ENCODE measurements around the gene MCTP1. TPM values are rescaled to one million over a fixed set of nuclear protein-coding genes. Genes with fewer than 3 reads are reported as not detected.

Gene MCTP1
- total RNA-seq, 1 donor from 2014 or later, result 9.1 TPM

DNA sequence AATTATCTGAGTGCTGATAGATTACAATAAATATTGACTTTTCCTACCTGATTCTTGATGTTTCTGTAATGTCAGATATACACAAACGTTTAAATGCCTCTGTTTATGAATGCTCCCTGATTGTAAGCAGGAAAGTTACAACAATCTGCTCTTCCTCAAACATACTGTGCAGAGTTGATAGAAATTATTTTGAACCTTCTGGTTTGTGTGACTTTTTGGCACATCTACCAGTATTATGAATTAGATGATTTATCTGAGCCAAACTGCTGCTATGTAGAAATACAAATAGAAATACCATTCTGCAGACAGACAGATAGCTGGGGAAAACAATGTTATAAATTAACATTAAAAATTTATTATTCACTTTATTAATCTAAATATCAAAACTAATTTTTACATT lies 553.4 kb downstream of the MCTP1 start:
- no peaks in the 10 kb centered on the region for H3K9me3 Mint-ChIP-seq
- no peaks in the 10 kb centered on the region for H3K4me1 Mint-ChIP-seq
- H3K27ac Mint-ChIP-seq, result no peak overlapping the region
- no peak for TF ChIP-seq CTCF (IDR thresholded peaks at IDR 0.05; ENCODE audit: unreplicated experiment)
- no peak for DNase-seq (ENCODE audit: low spot score in 2 of 2, unreplicated experiment in 2 of 2)
- H3K36me3 Mint-ChIP-seq, result no peaks in the 10 kb centered on the region
- no peak overlapping the region for H3K4me3 Mint-ChIP-seq
- H3K27me3 Mint-ChIP-seq (ENCODE audit: low read depth), result no peaks in the 10 kb centered on the region

DNA sequence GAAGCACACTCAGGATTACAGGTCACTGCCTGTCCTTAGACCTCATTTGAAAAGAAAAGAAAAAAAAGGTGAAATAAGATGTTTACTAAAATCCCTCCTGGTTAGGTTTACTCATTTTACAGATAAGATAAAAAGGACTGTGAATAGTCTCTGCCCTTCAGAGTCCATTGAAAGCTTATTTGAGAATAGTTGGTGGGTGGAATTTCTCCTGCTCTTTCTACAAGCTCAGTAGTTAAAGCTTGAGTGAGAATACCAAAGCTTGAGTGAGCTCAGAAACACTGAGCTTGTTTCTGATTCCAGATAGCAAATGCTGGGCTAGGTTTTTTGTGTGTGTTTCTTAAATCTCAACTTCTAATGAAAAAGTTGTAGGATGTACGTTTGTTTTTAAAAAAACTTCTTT lies 559.8 kb downstream of the MCTP1 start:
- H3K27me3 Mint-ChIP-seq (ENCODE audit: low read depth), result no peaks in the 10 kb centered on the region
- no peak overlapping the region for H3K4me3 Mint-ChIP-seq
- no peaks in the 10 kb centered on the region for H3K36me3 Mint-ChIP-seq
- DNase-seq (ENCODE audit: low spot score in 2 of 2, unreplicated experiment in 2 of 2), result no peak
- H3K9me3 Mint-ChIP-seq, result no peaks in the 10 kb centered on the region
- H3K27ac Mint-ChIP-seq, result peak overlapping the region; percentile 37
- peaks cover 8% of the 10 kb centered on the region for H3K4me1 Mint-ChIP-seq
- TF ChIP-seq CTCF (IDR thresholded peaks at IDR 0.05; ENCODE audit: unreplicated experiment), result no peak

DNA sequence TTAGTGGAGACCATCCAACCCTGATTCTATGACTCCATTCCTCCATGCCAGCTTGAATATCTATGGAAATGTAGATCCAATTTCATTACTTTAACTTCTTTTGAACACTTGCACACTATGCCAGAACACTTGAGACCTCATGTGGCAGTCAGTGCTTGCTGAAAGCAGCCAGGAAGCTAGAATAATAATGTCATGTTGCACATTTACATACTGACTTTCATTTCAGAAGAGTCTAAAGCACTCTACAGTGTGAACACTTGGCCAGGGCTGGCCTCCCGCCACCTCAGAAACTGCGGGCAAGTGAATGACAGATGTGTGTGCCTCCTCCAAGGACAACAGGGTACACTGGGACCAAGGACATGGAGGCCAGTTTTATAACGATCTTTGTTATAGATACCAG lies 569.1 kb downstream of the MCTP1 start:
- Mint-ChIP-seq H3K27ac (no peak overlapping the region), H3K4me1 (no peaks in the 10 kb centered on the region), H3K4me3 (no peak overlapping the region), H3K27me3 (ENCODE audit: low read depth) (no peaks in the 10 kb centered on the region), H3K36me3 (peaks cover 2% of the 10 kb centered on the region), H3K9me3 (peaks cover 11% of the 10 kb centered on the region)
- no peak for DNase-seq (ENCODE audit: low spot score in 2 of 2, unreplicated experiment in 2 of 2)
- TF ChIP-seq CTCF (IDR thresholded peaks at IDR 0.05; ENCODE audit: unreplicated experiment), result no peak

DNA sequence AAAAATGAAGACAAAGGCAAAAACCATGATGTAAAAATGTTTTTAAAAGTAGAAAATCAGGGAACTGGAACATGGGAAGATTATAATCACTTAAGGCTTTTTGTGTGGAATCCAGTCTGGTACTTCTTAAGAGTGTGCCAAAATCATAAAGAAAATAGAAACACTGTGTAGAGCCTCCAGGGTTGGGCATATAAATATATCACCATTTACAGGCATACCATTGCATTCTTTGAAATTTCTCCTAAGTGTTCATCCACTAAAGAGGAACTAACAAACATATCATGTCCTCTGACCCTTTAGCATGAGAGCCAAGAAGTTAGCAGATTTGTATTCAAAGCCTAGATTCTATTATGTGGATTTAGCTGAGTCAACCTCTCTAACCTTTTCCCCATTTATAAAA lies 573.1 kb downstream of the MCTP1 start:
- DNase-seq (ENCODE audit: low spot score in 2 of 2, unreplicated experiment in 2 of 2), result no peak
- no peak for TF ChIP-seq CTCF (IDR thresholded peaks at IDR 0.05; ENCODE audit: unreplicated experiment)
- peaks cover 8% of the 10 kb centered on the region for H3K4me1 Mint-ChIP-seq

DNA sequence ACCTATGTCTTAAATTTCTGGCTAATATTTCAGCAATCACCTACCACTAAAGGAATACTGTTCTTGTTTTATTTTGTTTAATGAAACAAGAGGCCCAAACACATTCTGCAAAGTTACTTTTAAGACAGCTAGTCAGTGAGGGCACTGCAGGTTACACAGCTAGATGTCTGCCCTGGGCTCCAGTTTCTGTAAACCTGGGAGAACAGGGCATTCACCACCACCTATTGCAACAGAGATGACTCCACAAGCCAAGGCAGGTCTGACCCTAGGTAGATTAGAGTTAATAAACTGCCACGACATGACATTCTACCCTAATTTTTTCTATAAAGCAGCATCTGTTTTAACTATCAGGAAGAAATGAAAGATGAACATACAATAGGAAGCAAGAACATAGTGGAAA lies 575.6 kb downstream of the MCTP1 start:
- no peak overlapping the region for H3K27ac Mint-ChIP-seq
- H3K4me1 Mint-ChIP-seq, result peaks cover 8% of the 10 kb centered on the region
- no peaks in the 10 kb centered on the region for H3K27me3 Mint-ChIP-seq (ENCODE audit: low read depth)
- no peak for TF ChIP-seq CTCF (IDR thresholded peaks at IDR 0.05; ENCODE audit: unreplicated experiment)
- DNase-seq (ENCODE audit: low spot score in 2 of 2, unreplicated experiment in 2 of 2), result no peak
- H3K9me3 Mint-ChIP-seq, result no peaks in the 10 kb centered on the region
- H3K36me3 Mint-ChIP-seq, result no peaks in the 10 kb centered on the region
- H3K4me3 Mint-ChIP-seq, result no peak overlapping the region

More for the DNA sequence above, 573.1 kb downstream of the MCTP1 start:
- H3K9me3 Mint-ChIP-seq, result no peaks in the 10 kb centered on the region
- H3K27me3 Mint-ChIP-seq (ENCODE audit: low read depth), result no peaks in the 10 kb centered on the region
- no peak overlapping the region for H3K27ac Mint-ChIP-seq
- H3K4me3 Mint-ChIP-seq, result no peak overlapping the region
- H3K36me3 Mint-ChIP-seq, result no peaks in the 10 kb centered on the region

DNA sequence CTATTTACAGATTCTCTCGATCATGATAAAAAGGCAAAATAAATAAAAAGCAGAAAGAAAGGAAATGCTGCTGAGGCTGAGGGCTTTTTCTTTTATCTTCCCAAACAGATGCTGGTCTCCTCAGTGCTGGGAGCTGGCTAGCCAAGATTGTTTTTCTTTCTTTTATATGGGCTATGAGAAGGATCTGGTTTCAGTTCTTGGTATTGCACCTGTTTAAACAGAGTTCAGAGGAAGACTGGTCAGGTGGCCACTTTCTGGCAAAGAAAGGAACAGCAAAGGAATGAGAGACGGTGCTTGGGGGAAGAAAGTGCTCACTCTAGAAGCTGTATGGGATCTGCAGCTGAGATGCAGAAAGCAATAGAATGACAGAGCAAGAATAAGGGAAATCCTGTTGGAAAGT lies 577.5 kb downstream of the MCTP1 start:
- no peak overlapping the region for H3K27ac Mint-ChIP-seq
- no peak for TF ChIP-seq CTCF (IDR thresholded peaks at IDR 0.05; ENCODE audit: unreplicated experiment)
- DNase-seq (ENCODE audit: low spot score in 2 of 2, unreplicated experiment in 2 of 2), result no peak

More for the DNA sequence above, 577.5 kb downstream of the MCTP1 start:
- no peaks in the 10 kb centered on the region for H3K9me3 Mint-ChIP-seq
- no peak overlapping the region for H3K4me3 Mint-ChIP-seq
- peaks cover 8% of the 10 kb centered on the region for H3K4me1 Mint-ChIP-seq
- H3K27me3 Mint-ChIP-seq (ENCODE audit: low read depth), result no peaks in the 10 kb centered on the region
- H3K36me3 Mint-ChIP-seq, result no peaks in the 10 kb centered on the region
